Neural crest cell (in vitro differentiated cells): ENCODE measurements around the gene STRA6. TPM values are rescaled to one million over a fixed set of nuclear protein-coding genes. Genes with fewer than 3 reads are reported as not detected.

Source experiments
- DNase-seq: peaks from one replicate; pipeline ENCODE4 v3.0.0; 2021; ENCODE audit warnings: low read depth, mixed read lengths, low spot score
- H3K27ac Mint-ChIP-seq: one replicate; pipeline ENCODE4 v1.8.0; 2021; ENCODE audit warnings: mild to moderate bottlenecking, mixed read lengths; ENCODE audit not compliant: unreplicated experiment
- H3K27me3 Mint-ChIP-seq: 2 replicates; pipeline ENCODE4 v1.8.0; 2021; ENCODE audit warnings: low read depth, mild to moderate bottlenecking, mixed read lengths
- H3K36me3 Mint-ChIP-seq: 2 replicates; pipeline ENCODE4 v1.8.0; 2021; ENCODE audit warnings: low read depth, mild to moderate bottlenecking, mixed read lengths
- H3K4me1 Mint-ChIP-seq: 2 replicates; pipeline ENCODE4 v1.8.0; 2021; ENCODE audit warnings: mixed read lengths
- H3K4me3 Mint-ChIP-seq: one replicate; pipeline ENCODE4 v1.8.0; 2021; ENCODE audit warnings: mild to moderate bottlenecking, mixed read lengths
- H3K9me3 Mint-ChIP-seq: 2 replicates; pipeline ENCODE4 v1.8.0; 2021; ENCODE audit warnings: mixed read lengths
- total RNA-seq: library from RNA; stranded (reverse); gene quantifications from 2 replicates; pipeline ENCODE4 v1.2.1, GENCODE V29; 2021
- TF ChIP-seq, protein P1 (sequence below): fragments of 200-600 bp; sonication (generic); conservative IDR thresholded peaks from 2 replicates; pipeline ENCODE4 v1.5.0; 2021; ENCODE audit warnings: antibody characterized with exemption, mild to moderate bottlenecking

The STRA6 gene
- total RNA-seq, 1 donor from 2014 or later: 138 TPM

- no peaks in the 10 kb centered on the region for H3K9me3 Mint-ChIP-seq
- H3K4me1 Mint-ChIP-seq: peaks cover 27% of the 10 kb centered on the region
- DNase-seq: no peak
- H3K36me3 Mint-ChIP-seq: peaks cover 7% of the 10 kb centered on the region
- H3K4me3 Mint-ChIP-seq: peak overlapping the region; percentile 7
- no peak overlapping the region for H3K27ac Mint-ChIP-seq
- TF ChIP-seq, protein P1, sequence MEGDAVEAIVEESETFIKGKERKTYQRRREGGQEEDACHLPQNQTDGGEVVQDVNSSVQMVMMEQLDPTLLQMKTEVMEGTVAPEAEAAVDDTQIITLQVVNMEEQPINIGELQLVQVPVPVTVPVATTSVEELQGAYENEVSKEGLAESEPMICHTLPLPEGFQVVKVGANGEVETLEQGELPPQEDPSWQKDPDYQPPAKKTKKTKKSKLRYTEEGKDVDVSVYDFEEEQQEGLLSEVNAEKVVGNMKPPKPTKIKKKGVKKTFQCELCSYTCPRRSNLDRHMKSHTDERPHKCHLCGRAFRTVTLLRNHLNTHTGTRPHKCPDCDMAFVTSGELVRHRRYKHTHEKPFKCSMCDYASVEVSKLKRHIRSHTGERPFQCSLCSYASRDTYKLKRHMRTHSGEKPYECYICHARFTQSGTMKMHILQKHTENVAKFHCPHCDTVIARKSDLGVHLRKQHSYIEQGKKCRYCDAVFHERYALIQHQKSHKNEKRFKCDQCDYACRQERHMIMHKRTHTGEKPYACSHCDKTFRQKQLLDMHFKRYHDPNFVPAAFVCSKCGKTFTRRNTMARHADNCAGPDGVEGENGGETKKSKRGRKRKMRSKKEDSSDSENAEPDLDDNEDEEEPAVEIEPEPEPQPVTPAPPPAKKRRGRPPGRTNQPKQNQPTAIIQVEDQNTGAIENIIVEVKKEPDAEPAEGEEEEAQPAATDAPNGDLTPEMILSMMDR: no peak
- no peaks in the 10 kb centered on the region for H3K27me3 Mint-ChIP-seq
These were observed 9.3 kb downstream of the STRA6 start for GRCh38 chr15:74193299-74193718.

- Mint-ChIP-seq H3K27ac (no peak overlapping the region), H3K4me1 (peaks cover 27% of the 10 kb centered on the region), H3K36me3 (peaks cover 7% of the 10 kb centered on the region), H3K4me3 (peak overlapping the region; percentile 7), H3K27me3 (no peaks in the 10 kb centered on the region), H3K9me3 (no peaks in the 10 kb centered on the region)
- no peak for DNase-seq
- TF ChIP-seq, protein P1: no peak
These were observed 9.8 kb downstream of the STRA6 start for GRCh38 chr15:74192751-74193150.

- Mint-ChIP-seq H3K27ac (peak overlapping the region; percentile 87), H3K4me1 (peaks cover 27% of the 10 kb centered on the region), H3K36me3 (peaks cover 7% of the 10 kb centered on the region), H3K27me3 (no peaks in the 10 kb centered on the region), H3K9me3 (no peaks in the 10 kb centered on the region), H3K4me3 (no peak overlapping the region)
- no peak for DNase-seq
- TF ChIP-seq, protein P1: no peak
These were observed 10.8 kb downstream of the STRA6 start for GRCh38 chr15:74191798-74192197.

- H3K4me3 Mint-ChIP-seq: no peak overlapping the region
- H3K9me3 Mint-ChIP-seq: no peaks in the 10 kb centered on the region
- no peaks in the 10 kb centered on the region for H3K27me3 Mint-ChIP-seq
- peaks cover 6% of the 10 kb centered on the region for H3K36me3 Mint-ChIP-seq
- DNase-seq: no peak
- H3K27ac Mint-ChIP-seq: no peak overlapping the region
- TF ChIP-seq, protein P1: no peak
- H3K4me1 Mint-ChIP-seq: peaks cover 18% of the 10 kb centered on the region
These were observed 14.4 kb downstream of the STRA6 start for GRCh38 chr15:74188216-74188615.

DNA sequence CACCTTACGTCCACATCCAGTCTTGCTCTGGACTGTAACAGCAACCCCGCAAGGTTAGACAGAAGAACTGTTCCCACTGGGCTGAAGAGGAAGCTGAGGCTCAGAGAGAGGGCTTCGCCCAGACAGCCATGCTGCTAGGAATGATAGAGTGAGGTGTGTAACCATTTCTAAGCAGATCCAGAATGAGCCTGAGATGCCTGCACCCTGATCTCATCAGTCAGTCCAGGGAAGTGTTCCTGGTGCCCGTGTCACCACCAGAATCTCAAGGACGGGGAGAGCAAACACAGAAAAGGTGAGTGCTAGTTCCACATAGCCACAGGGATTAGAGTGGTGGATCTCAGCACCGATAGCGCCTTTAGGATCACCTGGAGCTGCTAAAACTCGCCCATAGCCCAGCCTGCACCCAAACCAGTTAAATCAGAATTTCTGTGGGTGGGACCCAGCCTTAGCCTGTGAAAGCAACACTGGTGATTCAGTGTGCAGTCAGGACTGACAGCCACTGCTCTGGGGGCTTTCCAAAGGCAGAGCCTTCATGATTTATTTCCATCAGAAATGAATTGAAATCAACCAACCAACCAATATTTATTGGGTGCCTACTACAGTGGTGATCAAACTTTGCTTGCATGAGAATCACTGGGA lies 16.8 kb downstream of the STRA6 start:
- H3K27me3 Mint-ChIP-seq: no peaks in the 10 kb centered on the region
- no peak overlapping the region for H3K4me3 Mint-ChIP-seq
- H3K4me1 Mint-ChIP-seq: no peaks in the 10 kb centered on the region
- no peak for DNase-seq
- no peaks in the 10 kb centered on the region for H3K36me3 Mint-ChIP-seq
- H3K9me3 Mint-ChIP-seq: no peaks in the 10 kb centered on the region
- no peak overlapping the region for H3K27ac Mint-ChIP-seq
- TF ChIP-seq, protein P1: no peak
